ENCODE data around the gene FANCD2OS. TPM values are rescaled to one million over a fixed set of nuclear protein-coding genes. Genes with fewer than 3 reads are reported as not detected.
"Not testable (repeated sequence)": the region's sequence is repeated elsewhere in the genome, so short reads cannot be mapped to it uniquely, and the experiment has no call there.

FANCD2OS gene, protein sequence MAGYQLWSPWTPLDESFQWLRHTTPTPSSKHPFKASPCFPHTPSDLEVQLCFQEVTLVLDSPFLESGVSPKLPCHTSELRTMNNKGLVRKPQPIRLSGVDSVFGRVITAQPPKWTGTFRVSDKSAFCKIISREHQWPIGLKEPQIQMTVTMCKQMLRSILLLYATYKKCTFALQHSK
- not detected for total RNA-seq
- long read RNA-seq, result 0 reads

- no peak for DNase-seq (ENCODE audit: low spot score)
These were observed at the start of gene FANCD2OS for GRCh38 chr3:10108091-10108490. FANCD2OS (minus strand) TSS chr3:10108255; CDS start chr3:10104774, 3,481 bp downstream.

- no peak for DNase-seq (ENCODE audit: low spot score)
These were observed 49.0 kb upstream of the FANCD2OS start for GRCh38 chr3:10157031-10157430.

- DNase-seq (ENCODE audit: low spot score), result no peak
These were observed 47.6 kb upstream of the FANCD2OS start for GRCh38 chr3:10155658-10156057.

DNA sequence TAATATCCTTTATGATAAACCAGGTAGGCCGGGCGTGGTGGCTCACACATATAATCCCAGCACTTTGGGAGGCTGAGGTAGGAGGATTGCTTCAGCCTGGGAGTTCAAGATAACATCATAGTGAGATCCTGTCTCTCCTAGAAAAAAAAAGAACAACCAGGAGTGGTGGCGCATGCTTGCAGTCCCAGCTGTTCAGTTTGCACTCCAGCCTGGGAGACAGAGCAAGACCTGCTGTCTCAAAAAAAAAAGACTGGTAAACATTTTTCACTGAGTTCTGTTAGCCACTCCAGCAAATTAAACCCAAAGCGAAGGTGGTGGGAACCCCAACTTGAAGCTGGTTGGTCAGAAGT is 47.0 kb upstream of the FANCD2OS start:
- no peak for DNase-seq (ENCODE audit: low spot score)

DNA sequence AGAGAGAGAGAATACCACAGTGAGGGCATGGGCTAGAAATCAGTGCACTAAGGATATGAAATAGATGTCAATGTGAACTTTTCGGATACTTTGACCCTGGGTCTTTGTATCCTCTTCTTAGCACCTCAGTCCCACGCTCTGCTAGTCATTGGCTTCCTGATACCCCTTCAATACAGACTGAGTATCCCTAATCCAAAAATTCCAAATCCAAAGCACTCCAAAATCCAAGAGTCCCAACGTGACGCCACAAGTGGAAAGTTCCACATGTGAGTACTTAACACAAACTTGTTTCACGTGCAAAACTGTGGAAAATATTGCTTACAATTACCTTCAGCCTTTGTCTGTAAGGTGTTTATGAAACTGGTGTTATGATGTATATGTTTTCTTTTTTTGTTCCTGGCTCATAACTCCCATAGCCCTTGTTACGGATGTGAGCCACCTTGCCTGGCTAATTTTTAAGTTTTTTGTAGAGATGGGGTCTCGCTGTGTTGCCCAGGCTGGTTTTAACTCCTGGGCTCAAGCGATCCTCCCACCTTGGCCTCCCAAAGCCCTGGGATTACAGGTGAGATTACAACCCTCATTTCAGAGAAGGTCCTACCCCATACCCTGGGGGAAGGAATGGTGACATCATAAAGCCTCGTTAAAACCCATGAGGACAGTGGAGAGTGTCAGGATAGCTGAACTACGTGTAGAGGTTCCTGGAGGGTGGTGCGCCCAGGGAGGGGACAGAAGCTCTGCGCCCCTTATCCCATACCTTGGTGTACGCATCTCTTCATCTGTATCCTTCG is 46.5 kb upstream of the FANCD2OS start:
- no peak for DNase-seq (ENCODE audit: low spot score)

- no peak for DNase-seq (ENCODE audit: low spot score)
These were observed 42.9 kb upstream of the FANCD2OS start for GRCh38 chr3:10150987-10151386.

GRCh38 chr3:10149226-10149625 is 41.2 kb upstream of the FANCD2OS start:
- DNase-seq (ENCODE audit: low spot score), result no peak

DNA sequence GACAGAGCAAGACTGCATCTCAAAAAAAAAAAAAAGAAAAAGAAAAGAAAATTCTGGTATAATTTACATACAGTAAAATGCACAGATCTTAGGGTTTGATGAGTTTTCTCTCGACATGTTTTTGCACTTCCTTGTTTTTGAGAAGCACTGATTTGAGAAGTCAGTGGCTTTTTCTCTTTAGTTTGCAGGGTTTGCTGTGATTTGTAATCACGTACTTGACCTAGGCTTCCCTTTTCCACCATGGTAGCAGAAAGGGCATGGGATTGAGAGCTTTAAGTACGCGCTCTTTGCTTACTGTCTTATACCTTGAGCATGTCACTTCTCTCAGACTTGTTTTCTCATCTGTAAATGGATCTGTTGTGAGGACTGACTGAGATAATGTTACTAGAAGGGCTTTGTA is 37.6 kb upstream of the FANCD2OS start:
- DNase-seq (ENCODE audit: low spot score), result no peak

DNA sequence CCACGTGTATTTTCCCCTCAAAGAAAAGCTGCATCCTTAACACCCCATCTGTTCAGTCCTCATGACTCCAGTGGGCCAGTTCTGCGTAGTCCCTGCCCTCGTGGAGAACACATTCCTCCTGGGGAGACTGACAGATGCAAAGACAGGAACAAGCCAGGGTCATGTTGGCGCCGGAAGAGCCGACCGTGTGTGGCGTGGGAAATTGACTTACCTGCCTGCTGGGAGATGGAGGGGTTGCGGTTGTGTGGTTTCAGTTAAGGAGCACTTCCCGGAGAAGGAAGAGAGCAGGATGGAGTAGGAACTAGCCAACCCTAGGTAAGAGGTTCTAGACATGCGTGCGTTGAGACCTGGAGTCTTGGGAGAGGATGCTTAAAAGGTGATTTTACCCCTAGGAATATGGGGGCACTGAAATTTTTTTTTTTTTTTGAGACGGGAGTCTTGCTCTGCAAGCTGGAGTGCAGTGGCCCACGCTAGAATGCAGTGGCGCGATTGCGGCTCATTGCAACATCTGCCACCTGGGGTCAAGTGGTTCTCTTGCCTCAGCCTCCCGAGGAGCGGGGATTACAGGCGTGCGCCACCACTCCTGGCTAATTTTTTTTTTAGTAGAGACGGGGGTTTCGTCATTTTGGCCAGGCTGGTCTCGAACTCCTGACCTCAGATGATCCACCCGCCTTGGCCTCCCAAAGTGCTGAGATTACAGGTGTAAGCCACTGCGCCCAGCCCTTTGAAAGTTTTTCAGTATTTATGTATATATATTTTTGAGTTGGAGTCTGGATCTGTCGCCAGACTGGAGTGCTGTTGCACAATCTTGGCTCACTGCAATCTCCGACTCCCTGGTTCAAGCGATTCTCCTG is 34.9 kb upstream of the FANCD2OS start:
- no peak for DNase-seq (ENCODE audit: low spot score)

GRCh38 chr3:10140996-10141546 is 33.0 kb upstream of the FANCD2OS start:
- no peak for DNase-seq (ENCODE audit: low spot score)

DNA sequence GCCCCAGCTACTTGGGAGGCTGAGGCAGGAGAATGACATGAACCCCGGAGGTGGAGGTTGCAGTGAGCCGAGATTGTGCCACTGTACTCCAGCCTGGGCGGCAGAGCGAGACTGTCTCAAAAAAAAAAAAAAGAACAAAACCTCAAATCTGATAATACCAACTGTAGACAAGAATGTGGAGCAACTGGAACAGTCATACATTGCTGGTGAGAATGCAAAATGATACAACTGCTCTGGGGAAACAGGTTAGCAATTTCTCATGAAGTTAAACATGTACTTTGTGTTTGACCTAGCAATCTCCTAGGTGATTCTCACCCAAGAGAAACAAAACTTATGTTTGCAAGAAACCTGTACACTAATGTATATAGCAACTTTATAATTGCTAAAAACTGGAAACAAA is 29.1 kb upstream of the FANCD2OS start:
- DNase-seq (ENCODE audit: low spot score), result no peak

DNA sequence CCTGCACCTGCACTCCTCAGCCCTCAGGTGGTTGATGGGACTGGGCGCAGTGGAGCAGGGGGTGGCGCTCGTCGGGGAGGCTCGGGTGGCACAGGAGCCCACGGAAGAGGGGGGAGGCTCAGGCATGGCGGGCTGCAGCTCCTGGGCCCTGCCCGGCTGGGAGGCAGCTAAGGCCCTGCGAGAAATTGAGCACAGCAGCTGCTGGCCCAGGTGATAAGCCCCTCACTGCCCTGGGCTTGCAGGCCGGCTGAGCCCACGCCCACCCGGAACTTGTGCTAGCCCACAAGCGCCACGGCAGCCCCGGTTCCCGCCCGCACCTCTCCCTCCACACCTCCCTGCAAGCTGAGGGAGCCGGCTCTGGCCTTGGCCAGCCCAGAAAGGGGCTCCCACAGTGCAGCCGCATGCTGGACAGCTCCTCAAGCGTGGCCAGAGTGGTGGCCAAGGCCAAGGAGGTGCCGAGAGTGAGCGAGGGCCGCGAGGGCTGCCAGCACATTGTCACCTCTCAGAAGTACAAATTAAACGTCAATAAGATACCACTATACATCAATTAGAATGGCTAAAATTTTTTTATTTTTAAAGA is 28.5 kb upstream of the FANCD2OS start:
- no peak for DNase-seq (ENCODE audit: low spot score)

DNA sequence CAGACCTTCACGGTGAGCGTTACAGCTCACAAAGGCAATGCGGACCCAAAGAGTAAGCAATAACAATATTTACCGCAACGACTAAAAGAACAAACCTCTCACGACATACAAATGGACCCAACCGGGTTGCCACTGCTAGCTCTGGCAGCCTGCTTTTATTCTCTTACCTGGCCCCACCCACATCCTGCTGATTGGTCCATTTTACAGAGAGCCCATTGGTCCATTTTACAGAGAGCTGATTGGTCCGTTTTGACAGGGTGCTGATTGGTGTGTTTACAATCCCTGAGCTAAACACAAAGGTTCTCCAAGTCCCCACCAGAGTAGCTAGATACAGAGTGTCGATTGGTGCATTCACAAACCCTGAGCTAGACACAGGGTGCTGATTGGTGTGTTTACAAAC is 27.8 kb upstream of the FANCD2OS start:
- not testable (repeated sequence) for DNase-seq (ENCODE audit: low spot score)

- DNase-seq (ENCODE audit: low spot score), result no peak
These were observed 14.7 kb upstream of the FANCD2OS start for GRCh38 chr3:10122724-10123123.

DNA sequence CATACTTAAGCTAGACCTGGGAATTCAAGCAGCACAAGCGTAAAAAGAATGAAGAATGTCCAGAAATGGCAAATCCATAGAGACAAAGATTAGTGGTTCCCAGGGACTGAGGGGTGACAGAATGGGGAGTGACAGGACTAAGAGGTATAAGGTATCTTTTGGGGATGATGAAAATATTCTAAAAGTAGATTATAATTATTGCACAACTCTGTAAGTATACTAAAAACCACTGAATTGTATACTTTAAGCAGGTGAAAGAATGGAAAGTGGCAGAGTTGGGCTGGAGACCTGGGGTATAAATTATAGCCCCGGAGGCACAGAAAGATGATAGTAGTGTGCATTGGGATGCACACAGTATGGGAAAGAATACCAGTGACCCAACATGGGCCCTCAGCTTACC is 13.0 kb upstream of the FANCD2OS start:
- no peak for DNase-seq (ENCODE audit: low spot score)

DNA sequence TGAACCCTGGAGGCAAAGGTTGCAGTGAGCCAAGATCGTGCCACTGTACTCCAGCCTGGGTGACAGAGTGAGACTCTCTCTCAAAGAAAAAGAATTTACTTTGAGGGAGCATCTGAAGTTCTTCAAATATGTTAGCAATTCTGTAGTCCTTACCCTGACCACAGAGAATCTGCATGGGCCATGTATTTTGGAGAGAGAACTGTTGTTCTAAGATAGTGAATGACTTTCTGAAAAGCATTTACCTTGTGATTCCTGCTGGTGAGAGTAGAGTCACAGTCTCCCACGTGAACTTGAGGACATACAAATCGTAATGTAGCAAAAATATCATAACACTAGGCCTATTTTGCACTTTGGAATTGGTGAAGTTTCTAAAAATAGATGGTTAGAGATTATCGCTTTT is 11.3 kb upstream of the FANCD2OS start:
- DNase-seq (ENCODE audit: low spot score), result no peak

DNA sequence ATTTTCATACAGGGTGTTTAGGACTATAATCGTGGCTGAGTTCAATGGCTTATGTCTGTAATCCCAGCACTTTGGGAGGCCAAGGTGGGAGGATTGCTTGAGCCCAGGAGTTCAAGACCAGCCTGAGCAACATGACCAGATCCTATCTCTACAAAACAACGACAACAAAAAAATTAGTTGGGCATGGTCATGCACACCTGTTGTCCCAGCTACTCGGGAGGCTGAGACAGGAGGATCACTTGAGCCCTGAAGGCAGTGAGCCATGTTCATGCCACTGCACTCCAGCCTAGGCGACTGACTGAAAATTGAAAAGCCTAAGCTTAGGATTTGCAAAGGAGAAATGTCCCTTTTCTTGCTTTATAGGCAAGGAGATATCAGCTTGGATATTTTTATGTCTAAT is 8.9 kb upstream of the FANCD2OS start:
- no peak for DNase-seq (ENCODE audit: low spot score)

DNA sequence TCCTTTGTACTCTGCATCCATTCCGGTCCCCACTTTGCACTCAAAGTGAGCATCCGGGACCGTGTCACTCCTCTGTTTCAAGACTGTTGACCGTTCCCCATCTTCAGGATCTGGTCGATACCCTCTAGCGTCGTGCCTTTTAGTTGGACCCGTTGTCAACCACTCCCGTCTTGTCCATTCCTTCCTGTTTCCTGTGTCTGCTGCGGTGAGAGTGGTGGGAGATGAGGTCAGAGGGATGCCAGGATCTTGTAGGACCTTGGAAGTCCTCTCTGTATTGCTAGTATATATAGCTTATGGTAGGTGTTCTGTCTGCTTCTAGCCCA is 8.0 kb upstream of the FANCD2OS start:
- no peak for DNase-seq (ENCODE audit: low spot score)

DNA sequence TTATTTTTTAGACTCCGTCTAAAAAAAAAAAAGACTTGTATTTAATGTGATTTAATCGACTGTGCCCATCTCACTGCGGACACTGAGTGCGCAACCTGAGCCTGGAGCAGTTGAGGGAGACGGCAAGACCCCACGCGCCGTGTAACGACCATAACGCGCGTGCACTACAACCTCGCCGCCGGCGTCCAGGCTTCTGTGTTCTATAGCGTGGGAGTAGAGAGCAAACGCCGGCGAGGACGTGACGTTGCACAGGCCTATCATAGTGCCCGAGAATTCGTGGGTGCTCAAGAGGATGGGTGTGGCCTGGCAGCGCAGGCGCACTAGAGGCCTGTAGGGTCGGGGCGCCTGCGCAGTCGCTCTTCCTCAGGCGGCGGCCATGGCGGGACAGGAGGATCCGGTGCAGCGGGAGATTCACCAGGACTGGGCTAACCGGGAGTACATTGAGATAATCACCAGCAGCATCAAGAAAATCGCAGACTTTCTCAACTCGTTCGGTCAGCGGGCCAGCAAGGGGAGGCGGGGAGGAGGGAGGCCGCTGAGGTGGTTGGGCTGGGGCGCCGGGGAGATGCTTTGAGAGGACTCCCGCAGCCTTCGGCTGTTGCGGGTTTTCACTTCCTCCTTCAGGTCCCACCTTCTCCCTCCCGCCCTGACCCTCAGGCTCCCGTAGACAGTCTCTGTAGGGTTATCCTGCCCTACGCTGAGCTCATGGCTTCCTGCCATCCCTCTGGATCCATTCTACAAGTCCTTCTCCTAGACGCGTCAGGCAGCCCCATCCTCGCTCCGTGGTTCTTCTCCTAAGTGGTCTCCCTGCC is 7.5 kb upstream of the FANCD2OS start, which contains the start of gene BRK1:
Gene BRK1, plus strand, starts transcription at position 350 of the 812 bp plus-strand sequence. Its CDS starts 27 bp downstream, at position 377.
- DNase-seq (ENCODE audit: low spot score), result peak; percentile 98

DNA sequence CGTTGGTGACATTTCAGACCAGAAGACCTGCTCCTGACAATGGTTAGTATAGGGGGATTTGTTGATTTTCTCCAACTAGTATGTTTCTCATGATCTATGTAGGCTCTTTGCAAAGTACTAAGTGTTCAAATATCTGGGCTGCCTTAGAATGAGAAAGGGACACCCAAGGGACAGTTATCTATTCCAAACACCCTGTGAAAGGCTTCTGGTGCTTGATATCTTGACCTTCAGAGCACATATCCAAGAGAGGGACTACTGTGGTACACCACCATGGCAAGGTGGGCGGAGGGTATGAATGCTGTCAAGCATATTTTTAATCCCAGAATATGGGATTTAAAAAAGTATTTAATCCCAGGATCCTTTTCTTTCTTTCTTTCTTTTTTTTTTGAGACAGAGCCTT is 1.1 kb downstream of the FANCD2OS start:
- DNase-seq (ENCODE audit: low spot score), result no peak

- DNase-seq (ENCODE audit: low spot score), result no peak
These were observed 9.0 kb downstream of the FANCD2OS start for GRCh38 chr3:10099041-10099440.

Measured in mesenteric fat pad (tissue), 1 donor.